GM18502 (cell line): Measurements from ENCODE around the gene ABHD17B.

Source experiments
- ATAC-seq: cut with Tn5 transposase; IDR thresholded peaks from one replicate; pipeline ENCODE4 v1.9.1; 2021; ENCODE audit warnings: mild to moderate bottlenecking; ENCODE audit not compliant: unreplicated experiment, poor library complexity

Gene ABHD17B

GRCh38 chr9:71822935-71823334 is 88.1 kb downstream of the ABHD17B start:
- no peak for ATAC-seq

GRCh38 chr9:71822456-71822855 is 88.5 kb downstream of the ABHD17B start:
- no peak for ATAC-seq

- no peak for ATAC-seq
These were observed 89.6 kb downstream of the ABHD17B start for GRCh38 chr9:71821405-71821804.

DNA sequence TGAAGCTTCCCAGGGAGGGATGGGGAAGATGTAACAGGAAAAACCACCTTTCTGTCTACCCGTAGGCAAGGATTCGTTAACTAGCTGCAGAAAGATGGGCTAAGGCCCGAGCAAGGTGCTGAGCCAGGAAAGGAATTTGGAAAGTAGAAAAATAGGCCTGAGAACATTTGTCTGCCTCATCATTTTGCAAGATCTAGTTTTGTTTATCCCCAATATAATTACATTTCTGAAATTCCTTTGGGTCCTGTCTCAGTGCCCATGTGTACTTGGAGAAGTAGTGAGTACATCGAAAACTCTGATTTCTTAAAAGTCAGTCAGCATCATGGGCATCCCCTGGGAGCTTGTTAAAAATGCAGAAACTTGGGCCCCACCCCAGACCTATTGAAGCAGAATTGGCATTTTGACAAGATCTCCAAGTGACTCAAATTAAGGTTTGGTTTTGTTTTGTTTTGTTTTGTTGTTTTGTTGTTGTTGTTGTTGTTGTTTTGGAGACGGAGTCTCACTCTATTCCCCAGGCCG is 90.5 kb downstream of the ABHD17B start:
- ATAC-seq: no peak

DNA sequence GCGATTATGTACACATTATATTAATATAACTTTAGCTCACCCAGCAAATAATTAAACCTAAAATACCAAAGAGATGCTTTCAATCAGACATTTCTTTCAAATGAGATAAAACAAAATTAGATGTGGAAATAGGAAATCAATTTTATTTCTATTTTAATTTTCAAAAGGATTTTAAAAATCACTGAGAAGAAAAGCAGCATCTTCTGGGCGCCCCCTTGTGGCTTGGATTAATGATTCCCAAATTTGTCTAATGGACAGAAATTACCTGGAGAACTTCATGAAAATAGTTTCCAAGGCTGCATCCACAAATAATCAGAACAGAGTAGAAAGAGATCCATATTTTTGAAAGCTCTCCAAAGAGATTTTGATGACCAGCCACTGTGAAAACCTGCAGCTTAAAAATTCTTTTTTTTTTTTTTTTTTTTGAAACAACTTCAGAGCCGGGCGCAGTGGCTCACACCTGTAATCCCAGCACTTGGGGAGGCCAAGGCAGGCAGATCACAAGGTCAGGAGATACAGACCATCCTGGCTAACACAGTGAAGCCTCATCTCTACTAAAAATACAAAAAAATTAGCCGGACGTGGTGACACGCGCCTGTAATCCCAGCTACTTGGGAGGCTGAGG is 91.8 kb downstream of the ABHD17B start:
- no peak for ATAC-seq

GRCh38 chr9:71816916-71817451 is 94.0 kb downstream of the ABHD17B start:
- ATAC-seq: no peak
